A204.1 (cell line): Measurements from ENCODE around the gene MNT.

Experiments used
- FAIRE-seq: peaks from 2 replicates; lab custom pipeline; 2012; peaks lifted over from hg19 to GRCh38; lab: Jason Lieb, UNC

The MNT gene

GRCh38 chr17:2415081-2415480 is 14.2 kb upstream of the MNT start:
- FAIRE-seq, result no peak

- FAIRE-seq, result no peak
These were observed 13.7 kb upstream of the MNT start for GRCh38 chr17:2414446-2415064.

GRCh38 chr17:2412561-2413021 is 11.7 kb upstream of the MNT start:
- no peak for FAIRE-seq

GRCh38 chr17:2410951-2411350 is 10.1 kb upstream of the MNT start:
- no peak for FAIRE-seq

GRCh38 chr17:2406903-2407790 is 6.3 kb upstream of the MNT start:
- FAIRE-seq, result no peak

- no peak for FAIRE-seq
These were observed 5.5 kb upstream of the MNT start for GRCh38 chr17:2406271-2406902.

GRCh38 chr17:2405247-2405926 is 4.5 kb upstream of the MNT start:
- no peak for FAIRE-seq

- no peak for FAIRE-seq
These were observed 2.2 kb upstream of the MNT start for GRCh38 chr17:2403044-2403443.

- no peak for FAIRE-seq
These were observed 1.7 kb upstream of the MNT start for GRCh38 chr17:2402544-2402943.

- FAIRE-seq, result peak; percentile 95
These were observed 764 bp upstream of the MNT start for GRCh38 chr17:2401426-2402221.

GRCh38 chr17:2400474-2400866 is 390 bp downstream of the MNT start:
- FAIRE-seq, result no peak

- no peak for FAIRE-seq
These were observed 1.0 kb downstream of the MNT start for GRCh38 chr17:2399572-2400473.

- no peak for FAIRE-seq
These were observed 1.9 kb downstream of the MNT start for GRCh38 chr17:2398655-2399571.

GRCh38 chr17:2398182-2398581 is 2.7 kb downstream of the MNT start:
- no peak for FAIRE-seq

- no peak for FAIRE-seq
These were observed 3.4 kb downstream of the MNT start for GRCh38 chr17:2397247-2398171.

GRCh38 chr17:2396568-2397246 is 4.2 kb downstream of the MNT start:
- FAIRE-seq, result no peak

- no peak for FAIRE-seq
These were observed 4.7 kb downstream of the MNT start for GRCh38 chr17:2396192-2396567.
